GM12878 (cell line): Measurements from ENCODE around the gene WDR93.

ENCODE experiments used
- ATF7 ChIP-seq: fragments of 450-650 bp; IDR thresholded peaks from 2 replicates; pipeline ENCODE4 v1.6.1; 2016; ENCODE audit warnings: low read depth, mild to moderate bottlenecking
- CREM ChIP-seq: IDR thresholded peaks from 2 replicates; pipeline ENCODE4 v1.6.1; 2014; ENCODE audit warnings: antibody characterized with exemption, low read depth
- DPF2 ChIP-seq: fragments of 450-650 bp; IDR thresholded peaks from 2 replicates; pipeline ENCODE4 v1.6.1; 2017; ENCODE audit warnings: mild to moderate bottlenecking
- EZH2 ChIP-seq: IDR thresholded peaks from 2 replicates; pipeline ENCODE4 v1.6.1; 2012; ENCODE audit warnings: low read depth, mild to moderate bottlenecking, control low read depth, inconsistent platforms, low read length, borderline replicate concordance; ENCODE audit not compliant: control insufficient read depth
- FOXM1 ChIP-seq: IDR thresholded peaks from 2 replicates; pipeline ENCODE4 v1.6.1; 2012; ENCODE audit warnings: low read depth, mild to moderate bottlenecking, inconsistent platforms, low read length, moderate library complexity
- HDAC2 ChIP-seq: fragments of 200-600 bp; sonication (generic); IDR thresholded peaks from 2 replicates; pipeline ENCODE4 v1.6.1; 2017
- KAT2A ChIP-seq: conservative IDR thresholded peaks from 2 replicates; pipeline ENCODE4 v1.6.1; 2011; ENCODE audit warnings: low read depth, low read length; ENCODE audit not compliant: control insufficient read depth
- MXI1 ChIP-seq: fragments of 150-350 bp; IDR thresholded peaks from 2 replicates; pipeline ENCODE4 v1.6.1; 2011; ENCODE audit warnings: low read depth, mild to moderate bottlenecking, inconsistent platforms, low read length, improper control_type of control experiment
- POLR2A ChIP-seq: IDR thresholded peaks from 2 replicates; pipeline ENCODE4 v1.6.1; 2011; ENCODE audit warnings: low read depth, mild to moderate bottlenecking, low read length
- POLR2AphosphoS5 ChIP-seq: IDR thresholded peaks from 2 replicates; pipeline ENCODE4 v1.6.1; 2011; ENCODE audit warnings: mild to moderate bottlenecking, low read length, inconsistent platforms
- RAD21 ChIP-seq: IDR thresholded peaks from 2 replicates; pipeline ENCODE4 v1.6.1; 2011; ENCODE audit warnings: mild to moderate bottlenecking, low read depth, low read length, moderate library complexity; ENCODE audit not compliant: insufficient read depth
- SREBF2 ChIP-seq: IDR thresholded peaks from 2 replicates; pipeline ENCODE4 v1.6.1; 2012; ENCODE audit warnings: mild to moderate bottlenecking, low read length
- TCF7 ChIP-seq: IDR thresholded peaks from 2 replicates; pipeline ENCODE4 v1.6.1; 2014; ENCODE audit warnings: antibody characterized with exemption, borderline replicate concordance
- TF ChIP-seq, protein P1 (sequence below): fragments of 450-650 bp; conservative IDR thresholded peaks from 2 replicates; pipeline ENCODE4 v1.6.1; 2017; ENCODE audit warnings: mild to moderate bottlenecking, moderate library complexity

DNA sequence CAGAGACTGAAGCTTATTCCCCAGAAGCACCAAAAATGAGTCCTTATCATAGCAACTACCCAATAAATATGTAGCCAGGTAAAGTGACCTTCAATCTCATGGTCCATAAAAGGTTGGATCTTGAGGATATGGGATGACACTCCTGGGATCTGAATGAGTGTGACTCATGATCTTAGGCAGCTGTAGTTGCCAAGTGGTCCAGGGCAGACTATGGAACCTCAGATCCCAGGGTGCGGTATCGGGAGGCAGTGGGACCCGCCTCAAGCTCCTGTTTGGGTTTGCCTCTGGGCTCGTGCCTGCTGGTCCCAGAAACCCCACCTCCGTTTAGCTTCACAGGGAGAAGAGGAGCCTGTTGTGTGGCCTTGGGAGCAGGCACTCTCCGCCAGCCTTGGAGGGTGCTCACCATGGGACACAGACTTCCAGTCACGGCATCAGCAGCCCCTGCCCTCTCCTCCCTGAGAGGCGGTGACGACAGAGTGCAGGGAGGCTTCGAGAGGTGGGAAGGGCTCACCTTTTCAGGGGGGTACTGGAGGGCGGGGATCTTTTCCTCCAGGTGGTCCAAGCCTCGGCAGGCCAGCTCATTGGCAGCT lies 19.5 kb upstream of the WDR93 start:
- TF ChIP-seq RAD21 (no peak), POLR2A (no peak), TCF7 (no peak), HDAC2 (no peak), EZH2 (no peak), KAT2A (no peak), FOXM1 (no peak), POLR2AphosphoS5 (no peak), ATF7 (no peak), CREM (no peak), MXI1 (no peak), SREBF2 (no peak), DPF2 (no peak)
- TF ChIP-seq, protein P1, sequence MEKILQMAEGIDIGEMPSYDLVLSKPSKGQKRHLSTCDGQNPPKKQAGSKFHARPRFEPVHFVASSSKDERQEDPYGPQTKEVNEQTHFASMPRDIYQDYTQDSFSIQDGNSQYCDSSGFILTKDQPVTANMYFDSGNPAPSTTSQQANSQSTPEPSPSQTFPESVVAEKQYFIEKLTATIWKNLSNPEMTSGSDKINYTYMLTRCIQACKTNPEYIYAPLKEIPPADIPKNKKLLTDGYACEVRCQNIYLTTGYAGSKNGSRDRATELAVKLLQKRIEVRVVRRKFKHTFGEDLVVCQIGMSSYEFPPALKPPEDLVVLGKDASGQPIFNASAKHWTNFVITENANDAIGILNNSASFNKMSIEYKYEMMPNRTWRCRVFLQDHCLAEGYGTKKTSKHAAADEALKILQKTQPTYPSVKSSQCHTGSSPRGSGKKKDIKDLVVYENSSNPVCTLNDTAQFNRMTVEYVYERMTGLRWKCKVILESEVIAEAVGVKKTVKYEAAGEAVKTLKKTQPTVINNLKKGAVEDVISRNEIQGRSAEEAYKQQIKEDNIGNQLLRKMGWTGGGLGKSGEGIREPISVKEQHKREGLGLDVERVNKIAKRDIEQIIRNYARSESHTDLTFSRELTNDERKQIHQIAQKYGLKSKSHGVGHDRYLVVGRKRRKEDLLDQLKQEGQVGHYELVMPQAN = no peak
